DMS153 treated with DMSO at 0.1 percent for 48 hours (cell line): ENCODE results near the gene TUBA8.
A peak's percentile ranks its signal among the peaks of the same experiment; 100 is the strongest.
"Not testable (repeated sequence)": the region's sequence is repeated elsewhere in the genome, so short reads cannot be mapped to it uniquely, and the experiment has no call there.

Source experiments
- DNase-seq: peaks from one replicate; lab custom pipeline; 2025; ENCODE audit not compliant: unreplicated experiment; lab: John Stamatoyannopoulos, UW

The TUBA8 gene

DNA sequence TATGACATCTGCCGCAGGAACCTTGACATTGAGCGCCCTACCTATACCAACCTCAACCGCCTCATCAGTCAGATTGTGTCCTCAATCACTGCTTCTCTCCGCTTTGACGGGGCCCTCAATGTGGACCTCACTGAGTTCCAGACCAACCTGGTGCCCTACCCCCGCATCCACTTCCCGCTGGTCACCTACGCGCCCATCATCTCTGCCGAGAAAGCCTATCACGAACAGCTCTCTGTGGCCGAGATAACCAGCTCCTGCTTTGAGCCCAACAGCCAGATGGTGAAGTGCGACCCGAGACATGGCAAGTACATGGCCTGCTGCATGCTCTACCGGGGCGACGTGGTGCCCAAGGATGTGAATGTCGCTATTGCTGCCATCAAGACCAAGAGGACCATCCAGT, 16.0 kb downstream of the TUBA8 start:
- no peak for DNase-seq

DNA sequence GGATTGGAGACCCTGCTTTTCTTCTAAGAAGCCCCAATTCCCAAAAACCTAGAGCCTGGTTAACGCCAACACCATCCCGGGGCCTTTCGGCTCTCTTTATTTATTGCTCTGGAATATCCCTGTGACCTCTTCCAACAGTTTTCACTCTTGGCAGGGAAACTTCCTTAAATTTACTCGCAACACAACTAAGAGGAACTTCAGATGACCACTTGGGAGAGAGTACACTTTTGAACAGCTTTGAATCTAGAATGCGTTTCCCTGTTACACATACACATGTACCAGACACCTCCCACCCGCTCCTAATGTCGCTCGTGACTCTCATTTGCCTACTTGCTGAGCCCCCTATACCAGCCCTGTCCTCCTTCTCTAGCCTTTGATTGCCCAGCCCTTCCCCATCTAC, 19.4 kb downstream of the TUBA8 start:
- DNase-seq: no peak

DNA sequence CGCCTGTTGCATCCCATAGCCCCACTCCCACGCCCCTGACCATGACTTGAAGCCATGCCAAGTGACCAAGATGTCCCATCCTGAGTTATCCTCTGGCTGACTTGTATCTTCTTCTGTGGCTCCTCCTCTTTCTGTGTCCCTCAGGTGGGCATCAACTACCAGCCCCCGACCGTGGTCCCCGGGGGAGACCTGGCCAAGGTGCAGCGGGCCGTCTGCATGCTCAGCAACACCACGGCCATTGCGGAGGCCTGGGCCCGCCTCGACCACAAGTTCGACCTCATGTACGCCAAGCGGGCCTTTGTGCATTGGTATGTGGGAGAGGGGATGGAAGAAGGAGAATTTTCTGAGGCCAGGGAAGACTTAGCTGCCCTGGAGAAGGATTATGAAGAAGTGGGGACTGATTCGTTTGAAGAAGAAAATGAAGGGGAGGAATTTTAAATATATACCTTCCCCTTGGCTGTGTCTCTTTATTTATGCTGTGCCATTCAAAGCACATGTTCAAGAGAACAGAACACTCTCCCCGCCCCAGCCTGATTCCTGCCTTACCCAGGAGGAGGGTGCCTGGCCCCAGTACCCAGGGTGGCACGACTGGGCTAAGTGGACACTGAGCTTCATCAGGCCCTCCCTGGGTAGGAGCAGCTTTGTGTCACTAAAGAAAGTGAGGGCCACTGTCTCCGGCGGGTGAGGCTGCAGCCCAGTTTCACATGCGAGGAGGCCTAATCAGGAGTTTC, 20.3 kb downstream of the TUBA8 start:
- DNase-seq: no peak

DNA sequence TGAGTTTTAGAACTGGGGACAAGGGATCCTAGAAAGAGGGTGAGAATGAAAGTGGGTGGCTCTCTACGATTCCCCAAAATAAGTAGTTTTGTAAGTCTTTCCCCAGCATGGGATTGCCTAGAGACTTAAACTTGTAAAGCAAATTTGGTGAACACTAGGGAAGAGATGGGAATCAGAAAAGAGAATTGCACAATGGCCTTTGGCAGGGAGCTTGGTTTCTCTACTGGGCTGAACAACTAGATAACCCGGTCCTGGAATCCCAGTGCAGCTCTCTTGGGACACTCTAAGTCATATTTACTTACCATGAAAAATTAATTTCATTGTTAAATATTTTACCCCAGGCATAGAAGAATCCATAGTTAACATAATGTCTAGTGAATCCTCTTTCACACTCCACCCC, 22.8 kb downstream of the TUBA8 start:
- DNase-seq: no peak

DNA sequence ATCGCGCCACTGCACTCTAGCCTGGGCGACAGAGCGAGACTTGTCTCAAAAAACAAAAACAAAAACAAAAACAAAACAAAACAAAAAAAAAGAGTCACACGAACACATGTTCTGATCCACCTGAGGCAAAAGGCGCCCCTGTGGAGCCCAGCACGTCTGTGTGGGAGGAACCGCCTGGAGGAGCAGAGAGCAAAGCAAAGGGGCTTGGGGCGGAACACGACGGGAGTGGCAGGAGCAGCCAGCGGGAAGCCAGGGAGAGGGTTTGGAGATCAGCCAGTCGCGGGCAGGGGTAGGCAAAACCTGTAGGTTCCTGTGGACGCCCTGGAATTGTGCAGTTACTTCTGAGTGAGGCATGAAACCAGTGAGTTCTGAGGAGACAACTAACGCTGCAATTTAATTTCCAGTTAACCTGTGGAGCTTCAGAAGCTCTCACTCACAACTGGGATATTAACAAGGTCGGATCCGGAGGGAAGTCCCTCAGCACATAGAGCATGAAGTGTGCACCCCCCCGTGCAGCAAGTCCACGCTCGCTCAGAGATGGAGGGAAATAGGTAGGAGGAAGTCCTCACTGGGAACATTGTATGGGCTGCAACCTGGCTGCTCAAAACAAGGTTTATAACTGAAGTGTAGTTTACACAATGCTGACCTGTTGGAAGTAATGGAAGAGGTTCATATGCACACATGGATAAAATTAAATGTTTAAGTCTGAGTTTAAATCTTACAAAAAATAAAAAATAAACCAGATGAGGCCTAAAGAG, 26.1 kb downstream of the TUBA8 start:
- DNase-seq: no peak

DNA sequence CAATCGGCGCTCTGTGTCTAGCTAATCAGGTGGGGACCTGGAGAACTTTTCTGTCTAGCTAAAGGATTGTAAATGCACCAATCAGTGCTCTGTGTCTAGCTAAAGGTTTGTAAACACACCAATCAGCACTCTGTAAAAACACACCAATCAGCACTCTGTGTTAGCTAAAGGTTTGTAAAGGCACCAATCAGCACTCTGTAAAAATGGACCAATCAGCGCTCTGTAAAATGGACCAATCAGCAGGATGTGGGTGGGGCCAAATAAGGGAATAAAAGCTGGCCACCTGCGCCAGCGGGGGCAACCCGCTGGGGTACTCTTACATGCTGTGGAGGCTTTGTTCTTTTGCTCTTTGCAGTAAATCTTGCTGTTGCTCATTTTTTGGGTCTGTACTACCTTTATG, 30.4 kb downstream of the TUBA8 start:
- DNase-seq: not testable (repeated sequence)

DNA sequence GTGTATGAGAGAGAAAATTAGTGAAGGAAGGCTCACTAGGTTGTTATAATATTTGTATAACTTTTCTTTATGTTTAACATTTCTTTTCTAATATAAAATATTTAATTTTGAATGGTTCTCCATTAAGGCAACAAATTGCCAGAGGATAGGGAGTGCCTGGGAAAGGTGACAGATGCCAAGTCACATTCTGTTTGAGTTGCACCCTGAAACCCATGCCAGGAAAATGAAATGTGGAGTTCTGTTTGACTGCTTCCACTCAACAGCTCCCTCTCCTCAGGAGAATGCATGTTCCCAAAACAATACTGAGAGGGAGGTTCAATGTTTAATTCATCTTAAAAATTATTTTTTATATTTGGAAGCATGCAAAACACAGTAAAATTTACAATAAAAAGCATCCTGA, 33.5 kb downstream of the TUBA8 start:
- no peak for DNase-seq

DNA sequence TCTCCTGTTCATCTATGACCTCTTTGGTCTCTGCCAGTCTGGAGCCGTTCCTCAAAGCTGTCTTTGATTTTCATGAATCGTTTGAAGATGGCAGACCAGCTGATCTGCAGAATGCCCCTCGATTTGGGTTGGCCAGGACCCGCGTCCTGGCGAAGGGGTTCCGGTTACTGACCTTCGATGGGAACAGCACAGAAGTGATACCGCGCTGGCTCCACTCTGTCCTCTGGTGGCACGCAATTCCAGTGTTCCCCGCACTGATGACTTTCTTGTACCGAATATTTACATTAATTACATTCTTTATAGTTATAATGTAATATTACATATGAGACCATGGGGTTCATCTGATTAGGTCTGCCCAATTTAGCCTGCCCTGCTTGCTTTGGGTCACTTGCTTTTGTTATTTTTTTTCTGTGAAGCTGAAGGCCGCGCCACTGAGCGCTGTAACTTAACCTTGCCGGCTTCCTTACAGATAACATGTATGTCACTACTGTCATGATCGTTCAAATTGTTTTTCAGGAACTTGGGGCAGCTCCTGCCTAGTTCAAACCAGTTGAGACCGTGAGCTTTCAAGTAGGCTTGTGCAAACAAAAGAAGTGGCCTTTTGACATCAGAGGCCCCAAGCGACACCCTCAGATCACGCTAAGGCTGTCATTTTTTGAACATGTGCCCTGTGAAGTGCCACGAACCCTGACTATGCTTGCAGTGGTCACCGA, 35.2 kb downstream of the TUBA8 start:
- no peak for DNase-seq

DNA sequence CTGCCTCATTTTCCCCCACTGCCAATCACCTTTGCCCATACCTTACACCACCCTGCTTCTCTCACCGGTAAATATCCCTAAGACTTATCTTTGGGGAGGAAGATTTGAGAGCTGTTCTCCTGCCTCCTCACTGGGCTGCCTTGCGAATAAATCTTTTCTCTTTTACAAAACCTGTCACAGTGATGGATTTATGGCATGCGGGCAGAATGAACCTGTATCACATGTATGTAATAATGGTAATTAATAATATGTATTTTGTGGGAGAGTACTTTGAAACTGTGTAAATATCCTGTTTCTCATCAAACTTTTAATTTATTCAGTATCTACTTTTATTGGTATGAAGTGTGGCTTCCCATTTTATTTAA, 35.8 kb downstream of the TUBA8 start:
- no peak for DNase-seq

DNA sequence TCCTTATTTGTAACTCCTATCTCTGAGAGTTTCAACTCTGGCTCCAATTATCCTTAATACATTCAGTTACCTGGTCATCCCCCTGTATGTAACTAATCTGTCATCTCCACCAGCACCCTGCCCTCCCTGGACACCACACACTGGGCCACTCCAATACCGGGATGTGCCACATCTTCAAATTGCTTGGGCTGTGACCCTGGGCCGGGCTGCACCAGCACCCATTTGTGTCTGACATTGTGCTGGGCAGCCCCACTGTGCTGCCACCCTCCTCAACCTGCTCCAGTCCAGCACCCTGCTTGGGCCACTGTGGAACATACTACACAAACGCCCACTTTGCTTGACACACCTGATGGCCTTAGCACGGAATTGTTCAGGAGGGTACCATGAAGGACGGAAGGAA, 37.2 kb downstream of the TUBA8 start:
- DNase-seq: no peak

DNA sequence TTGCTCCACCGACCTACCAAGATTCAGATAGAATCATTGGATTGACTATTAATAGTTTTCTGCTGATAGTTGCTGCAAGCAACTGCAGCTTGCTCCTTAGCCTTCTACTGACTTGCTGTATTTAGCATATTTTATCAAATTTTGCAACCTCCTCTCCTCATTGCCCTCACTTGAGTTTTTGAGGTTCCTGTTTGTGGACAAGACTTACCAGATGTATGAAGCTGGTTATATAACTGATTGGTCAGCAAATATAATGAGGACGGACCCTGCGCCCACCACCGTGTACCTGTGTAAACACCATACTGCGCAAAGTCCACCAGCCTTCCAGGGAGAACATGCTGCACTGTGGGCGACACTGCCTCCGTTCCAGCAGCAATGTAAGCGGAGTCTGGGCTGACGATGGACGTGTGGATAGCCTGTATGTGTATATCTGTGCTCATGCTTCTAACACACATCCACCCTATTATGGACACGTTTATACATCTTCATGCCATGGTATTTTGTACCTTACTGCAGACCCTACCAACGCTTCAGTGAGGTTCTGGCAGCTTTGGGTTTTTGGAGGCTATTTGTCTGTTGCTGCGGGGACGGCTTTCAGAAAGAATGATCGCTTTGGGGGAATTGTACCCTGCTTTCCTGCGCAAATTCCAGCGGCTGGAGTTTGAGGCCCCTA, 37.8 kb downstream of the TUBA8 start:
- DNase-seq: no peak

DNA sequence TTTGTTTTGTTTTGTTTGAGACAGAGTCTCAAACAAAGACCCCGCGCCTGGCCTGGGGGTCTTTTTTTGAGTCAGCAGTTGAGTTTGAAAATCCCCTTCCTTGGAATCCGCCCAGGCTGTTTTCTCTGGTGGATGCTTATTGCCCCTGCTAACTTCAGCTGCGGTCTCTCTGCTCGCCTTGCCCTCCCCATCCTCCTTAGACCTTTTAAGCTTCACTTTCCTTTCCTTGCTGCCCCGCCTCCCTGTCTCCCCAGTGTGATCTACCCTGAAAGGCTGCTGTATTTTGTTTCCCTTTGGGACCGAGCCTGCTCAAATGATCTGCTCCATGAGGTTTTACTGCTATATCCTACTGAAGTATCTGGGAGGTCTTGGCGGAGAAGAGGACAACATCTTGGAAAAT, 41.9 kb downstream of the TUBA8 start:
- no peak for DNase-seq

DNA sequence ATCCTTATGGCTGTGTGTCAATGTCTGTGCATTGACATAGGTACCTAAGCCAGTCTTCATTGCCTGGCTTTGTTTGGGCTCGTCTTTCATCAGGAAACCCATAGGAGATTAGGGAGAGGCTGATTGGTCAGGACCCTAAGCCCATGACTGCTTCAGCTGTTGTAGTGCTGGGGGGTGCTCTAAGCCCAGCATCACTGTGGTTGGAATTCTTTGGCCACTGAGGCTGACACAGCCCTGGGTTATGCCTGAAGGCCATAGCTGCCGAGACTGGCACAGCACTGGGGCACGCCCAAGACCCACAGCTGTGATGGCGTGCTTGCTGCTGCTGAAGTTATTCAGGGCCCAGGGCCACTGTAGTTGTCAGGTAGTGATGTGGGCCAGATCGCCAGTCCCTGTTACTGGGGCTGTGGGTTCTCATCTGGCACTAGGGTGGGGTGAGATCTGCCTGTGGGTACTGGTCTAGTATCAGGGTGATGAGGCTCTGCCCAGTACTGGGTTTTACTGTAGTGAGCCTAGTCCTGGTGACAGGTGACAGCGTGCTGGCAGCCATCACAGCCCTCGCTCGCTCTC, 44.3 kb downstream of the TUBA8 start:
- no peak for DNase-seq

DNA sequence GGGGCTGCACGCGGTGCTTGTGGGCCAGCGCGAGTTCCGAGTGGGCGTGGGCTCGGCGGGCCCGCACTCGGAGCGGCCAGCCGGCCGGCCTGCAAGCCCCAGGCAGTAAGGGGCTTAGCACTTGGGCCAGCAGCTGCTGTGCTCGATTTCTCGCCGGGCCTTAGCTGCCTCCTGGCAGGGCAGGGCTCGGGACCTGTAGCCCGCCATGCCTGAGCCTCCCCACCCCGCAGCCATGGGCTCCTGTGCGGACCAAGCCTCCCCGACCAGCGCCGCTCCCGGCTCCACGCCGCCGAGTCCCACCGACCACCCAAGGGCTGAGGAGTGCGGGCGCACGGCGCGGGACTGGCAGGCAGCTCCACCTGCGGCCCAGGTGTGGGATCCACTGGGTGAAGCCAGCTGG, 44.9 kb downstream of the TUBA8 start:
- not testable (repeated sequence) for DNase-seq

DNA sequence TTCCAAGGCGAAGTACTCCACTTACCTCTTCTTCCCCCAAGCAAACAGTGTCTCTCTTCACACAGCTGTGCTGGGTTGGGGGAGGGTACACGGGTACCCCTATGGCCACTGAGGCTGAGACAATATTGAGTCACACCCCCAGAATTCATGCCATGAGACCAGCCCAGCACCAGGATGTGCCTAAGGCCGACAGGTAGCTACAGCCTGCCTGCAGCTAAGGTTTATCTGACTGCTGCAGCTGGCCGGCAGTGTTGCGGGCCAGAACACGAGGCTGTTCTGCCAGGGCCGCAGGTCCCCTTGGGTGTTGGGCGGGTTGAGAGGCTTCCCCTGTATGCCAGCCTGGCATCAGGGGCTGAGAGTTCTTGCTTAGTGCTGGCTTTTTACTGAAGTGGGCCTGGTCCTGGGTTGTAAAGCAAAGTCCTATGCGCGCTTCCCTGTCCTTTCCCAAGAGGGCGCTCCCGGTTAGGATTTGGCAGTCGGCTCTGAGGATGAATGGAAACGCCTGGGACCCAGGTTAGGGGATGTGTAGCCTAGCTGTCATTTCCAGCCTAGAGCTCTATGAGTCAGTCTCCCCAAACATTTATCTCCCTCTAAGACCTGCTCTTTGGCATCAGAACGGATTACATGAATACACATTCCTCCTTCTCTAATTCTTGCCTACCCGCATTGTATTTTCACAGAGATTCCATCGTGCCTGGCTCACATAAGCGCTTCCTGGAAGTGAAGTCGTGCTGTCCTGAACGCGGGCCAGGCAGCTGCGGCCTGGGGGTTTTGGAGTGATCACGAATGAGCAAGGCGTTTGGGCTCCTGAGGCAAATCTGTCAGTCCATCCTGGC, 46.5 kb downstream of the TUBA8 start:
- DNase-seq: peak; percentile 60

DNA sequence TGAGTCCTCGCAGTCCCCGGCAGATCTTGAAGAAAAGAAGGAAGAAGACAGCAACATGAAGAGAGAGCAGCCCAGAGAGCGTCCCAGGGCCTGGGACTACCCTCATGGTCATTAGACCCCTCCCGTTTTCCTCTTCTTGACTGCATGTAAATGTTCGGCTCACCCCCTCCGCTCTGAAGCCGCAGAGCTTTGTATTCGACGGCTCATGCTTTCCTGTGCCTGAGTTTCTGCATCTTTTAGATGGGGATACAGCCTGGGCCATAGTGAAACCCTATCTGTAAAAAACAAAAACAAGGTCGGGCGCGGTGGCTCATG, 47.1 kb downstream of the TUBA8 start:
- no peak for DNase-seq

DNA sequence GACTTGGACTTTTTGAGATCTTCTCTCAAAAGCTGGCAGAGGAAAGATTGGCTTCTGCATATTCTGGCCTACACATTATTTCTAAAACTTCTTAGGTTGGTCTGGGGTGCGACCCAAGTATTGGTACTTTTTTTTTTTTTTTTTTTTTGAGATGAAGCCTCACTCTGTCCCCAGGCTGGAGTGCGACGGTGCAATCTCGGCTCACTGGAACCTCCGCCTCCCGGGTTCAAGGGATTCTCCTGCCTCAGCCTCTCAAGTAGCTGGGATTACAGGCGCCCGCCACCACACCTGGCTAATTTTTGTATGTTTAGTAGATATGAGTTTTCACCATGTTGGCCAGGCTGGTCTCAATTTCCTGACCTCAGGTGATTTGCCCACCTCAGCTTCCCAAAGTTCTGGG, 50.0 kb downstream of the TUBA8 start:
- DNase-seq: not testable (repeated sequence)

DNA sequence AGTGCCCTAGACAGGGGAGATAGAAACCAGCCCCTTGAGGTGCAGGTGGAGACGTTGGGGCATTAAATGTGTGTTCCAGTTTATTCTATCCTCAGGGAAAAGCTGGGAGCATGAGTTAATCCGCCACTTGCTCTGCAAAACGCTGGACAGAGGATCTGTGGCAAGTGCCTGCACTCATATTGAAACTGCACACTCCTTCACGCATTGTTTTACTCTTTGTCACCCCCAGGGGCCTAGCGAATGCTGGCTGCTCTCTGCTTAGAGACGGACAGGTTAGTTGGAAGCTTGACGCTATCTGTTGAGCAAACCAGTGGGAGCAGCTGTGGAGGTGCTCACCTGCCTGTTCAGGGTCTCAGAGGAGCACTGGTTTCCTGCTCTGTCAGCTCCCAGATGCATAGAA, 53.2 kb downstream of the TUBA8 start:
- not testable (repeated sequence) for DNase-seq

DNA sequence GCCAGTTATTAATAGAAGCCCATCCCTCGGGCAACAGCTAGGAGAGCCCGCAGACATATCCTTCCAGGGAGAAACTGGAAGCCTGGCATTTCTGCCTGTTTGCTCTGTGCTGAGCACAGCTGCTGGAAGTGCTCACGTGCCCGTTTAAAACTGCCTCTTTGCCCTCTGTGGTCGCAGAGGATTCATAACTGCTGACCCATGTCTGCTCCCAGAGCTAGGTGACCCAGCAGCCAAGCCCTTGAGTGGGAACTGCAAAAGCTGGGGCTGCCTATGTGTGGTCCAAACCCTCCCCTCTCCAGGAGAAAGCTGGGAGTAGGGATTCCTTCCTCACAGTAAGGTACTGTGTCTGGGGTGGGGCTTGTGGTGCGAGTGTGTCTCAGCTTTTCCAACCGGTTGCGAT, 54.0 kb downstream of the TUBA8 start:
- DNase-seq: not testable (repeated sequence)

DNA sequence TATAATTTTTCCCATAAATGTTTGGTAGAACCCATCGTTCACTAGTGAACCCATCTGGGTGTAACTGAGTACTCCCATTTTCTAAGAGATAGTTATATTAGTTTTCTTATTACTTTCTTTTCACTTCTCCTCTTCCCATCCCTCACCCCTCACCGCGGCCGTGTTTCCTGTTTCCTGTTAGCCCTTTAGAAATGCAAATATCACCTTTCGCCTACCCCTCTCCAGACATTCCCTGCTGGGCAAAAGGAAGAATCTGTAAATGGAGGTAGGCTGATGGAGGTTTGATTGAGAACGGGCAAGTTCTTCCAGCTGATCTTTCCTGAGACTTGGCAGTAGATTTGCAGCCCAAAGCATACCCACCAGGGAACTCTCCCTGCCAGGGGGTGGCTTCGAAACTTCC, 54.7 kb downstream of the TUBA8 start:
- DNase-seq: not testable (repeated sequence)
